ENCODE measurements around the gene MMUT. TPM values are rescaled to one million over a fixed set of nuclear protein-coding genes. Genes with fewer than 3 reads are reported as not detected.
"Not testable (repeated sequence)": the region's sequence is repeated elsewhere in the genome, so short reads cannot be mapped to it uniquely, and the experiment has no call there.

MMUT gene
- total RNA-seq, 1 experiment from 2014 or later: 17.5 TPM

DNA sequence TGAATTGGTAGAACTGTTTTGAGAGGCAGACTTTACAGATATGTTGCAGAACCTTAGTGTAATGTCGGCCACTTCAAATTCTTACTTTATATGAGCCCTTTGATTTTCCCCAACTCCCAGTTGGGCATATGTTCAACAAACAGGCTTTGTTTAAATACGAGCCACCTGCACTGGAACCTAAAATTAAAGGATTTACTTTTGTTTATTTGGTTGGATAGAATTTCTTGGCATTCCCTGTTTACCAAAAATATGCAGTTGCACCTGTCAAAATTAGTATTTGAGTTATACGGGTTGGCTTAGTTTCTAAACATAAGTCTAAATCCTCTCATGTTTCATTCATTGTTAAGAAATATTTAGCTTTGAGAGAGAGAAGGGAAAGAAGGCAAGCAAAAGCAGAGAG, 34.3 kb upstream of the MMUT start:
- no peaks in the 10 kb centered on the region for H3K79me2 ChIP-seq (ENCODE audit: low read depth)
- ChIA-PET POLR2A (ENCODE audit: unreplicated experiment) (no interaction called here), CTCF (no interaction called here)
- no peaks in the 10 kb centered on the region for H4K20me1 ChIP-seq (ENCODE audit: insufficient read depth)
- DNase-seq: no peak
- H3K9me3 ChIP-seq (ENCODE audit: insufficient read depth, low read depth): no peaks in the 10 kb centered on the region
- no peak overlapping the region for H3K27ac ChIP-seq
- intact Hi-C loops (cut with micrococcal nuclease; ENCODE audit: unreplicated experiment): no loop called here
- 0 out of 2 replicates have a peak, but pooled peaks cover 3% of the 10 kb centered on the region for H3K36me3 ChIP-seq (ENCODE audit: low read depth)
- BruUV-seq (replicated peaks): no TSS peak
- H3K4me2 ChIP-seq: no peak overlapping the region
- H3K4me1 ChIP-seq (replicated peaks; ENCODE audit: insufficient read depth): no peaks in the 10 kb centered on the region
- H3K27me3 ChIP-seq (ENCODE audit: insufficient read depth, low read depth): no peaks in the 10 kb centered on the region
- no peaks in the 10 kb centered on the region for H3F3A ChIP-seq (ENCODE audit: insufficient read depth, low read depth)
- TF ChIP-seq, protein P1, sequence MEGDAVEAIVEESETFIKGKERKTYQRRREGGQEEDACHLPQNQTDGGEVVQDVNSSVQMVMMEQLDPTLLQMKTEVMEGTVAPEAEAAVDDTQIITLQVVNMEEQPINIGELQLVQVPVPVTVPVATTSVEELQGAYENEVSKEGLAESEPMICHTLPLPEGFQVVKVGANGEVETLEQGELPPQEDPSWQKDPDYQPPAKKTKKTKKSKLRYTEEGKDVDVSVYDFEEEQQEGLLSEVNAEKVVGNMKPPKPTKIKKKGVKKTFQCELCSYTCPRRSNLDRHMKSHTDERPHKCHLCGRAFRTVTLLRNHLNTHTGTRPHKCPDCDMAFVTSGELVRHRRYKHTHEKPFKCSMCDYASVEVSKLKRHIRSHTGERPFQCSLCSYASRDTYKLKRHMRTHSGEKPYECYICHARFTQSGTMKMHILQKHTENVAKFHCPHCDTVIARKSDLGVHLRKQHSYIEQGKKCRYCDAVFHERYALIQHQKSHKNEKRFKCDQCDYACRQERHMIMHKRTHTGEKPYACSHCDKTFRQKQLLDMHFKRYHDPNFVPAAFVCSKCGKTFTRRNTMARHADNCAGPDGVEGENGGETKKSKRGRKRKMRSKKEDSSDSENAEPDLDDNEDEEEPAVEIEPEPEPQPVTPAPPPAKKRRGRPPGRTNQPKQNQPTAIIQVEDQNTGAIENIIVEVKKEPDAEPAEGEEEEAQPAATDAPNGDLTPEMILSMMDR (conservative IDR thresholded peaks at IDR 0.05): no peak
- TF ChIP-seq EZH2 (IDR thresholded peaks at IDR 0.05; ENCODE audit: low read depth): no peak
- H3K4me3 ChIP-seq: no peak overlapping the region
- H3K9me2 ChIP-seq (ENCODE audit: insufficient read depth): no peaks in the 10 kb centered on the region
- no peak overlapping the region for H2AFZ ChIP-seq

DNA sequence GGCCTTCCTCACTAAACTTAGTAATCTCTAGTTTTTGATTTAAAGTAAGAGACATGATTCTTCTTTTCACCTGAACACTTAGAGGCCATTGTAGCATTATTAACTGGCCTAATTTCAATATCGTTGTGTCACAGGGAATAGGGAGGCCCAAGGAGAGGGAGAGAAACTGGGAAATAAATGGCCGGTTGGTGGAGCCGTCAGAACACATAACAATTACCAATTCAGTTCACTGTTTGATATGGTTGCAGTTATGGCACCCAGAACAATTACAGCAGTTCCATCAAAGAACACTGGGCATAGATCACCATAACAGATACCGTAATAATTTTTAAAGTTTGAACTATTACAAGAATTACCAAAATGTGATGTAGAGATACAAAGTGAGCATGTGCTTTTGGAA, 27.6 kb upstream of the MMUT start:
- Histone ChIP-seq H3K9me3 (ENCODE audit: insufficient read depth, low read depth) (no peaks in the 10 kb centered on the region), H3K79me2 (ENCODE audit: low read depth) (no peaks in the 10 kb centered on the region), H3K4me2 (no peak overlapping the region), H3K36me3 (ENCODE audit: low read depth) (peaks cover 22% of the 10 kb centered on the region), H3F3A (ENCODE audit: insufficient read depth, low read depth) (no peaks in the 10 kb centered on the region), H3K27me3 (ENCODE audit: insufficient read depth, low read depth) (no peaks in the 10 kb centered on the region), H2AFZ (no peak overlapping the region), H3K4me3 (no peak overlapping the region), H4K20me1 (ENCODE audit: insufficient read depth) (no peaks in the 10 kb centered on the region), H3K4me1 (replicated peaks; ENCODE audit: insufficient read depth) (no peaks in the 10 kb centered on the region), H3K9me2 (ENCODE audit: insufficient read depth) (no peaks in the 10 kb centered on the region), H3K27ac (no peak overlapping the region)
- intact Hi-C loops (cut with micrococcal nuclease; ENCODE audit: unreplicated experiment): no loop called here
- ChIA-PET CTCF (interaction anchor here (0.6 kb wide), 1 partner anchor 115 kb away, joined by 3 read pairs; no protein-coding TSS in a partner anchor), POLR2A (ENCODE audit: unreplicated experiment) (no interaction called here)
- no peak for TF ChIP-seq EZH2 (IDR thresholded peaks at IDR 0.05; ENCODE audit: low read depth)
- TF ChIP-seq, protein P1 (conservative IDR thresholded peaks at IDR 0.05): no peak
- no TSS peak for BruUV-seq (replicated peaks)
- DNase-seq: no peak

DNA sequence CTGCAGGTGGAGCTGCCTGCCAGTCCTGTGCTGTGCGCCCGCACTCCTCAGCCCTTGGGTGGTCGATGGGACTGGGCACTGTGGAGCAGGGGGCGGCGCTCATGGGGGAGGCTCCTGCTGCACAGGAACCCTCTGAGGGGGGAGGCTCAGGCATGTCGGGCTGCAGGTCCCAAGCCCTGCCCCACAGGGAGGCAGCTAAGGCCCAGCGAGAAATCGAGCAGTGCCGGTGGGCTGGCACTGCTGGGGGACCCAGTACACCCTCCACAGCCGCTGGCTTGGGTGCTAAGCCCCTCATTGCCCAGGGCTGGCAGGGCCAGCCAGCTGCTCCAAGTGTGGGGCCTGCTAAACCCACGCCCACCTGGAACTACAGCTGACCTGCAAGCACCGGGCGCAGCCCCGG, 20.3 kb upstream of the MMUT start:
- H2AFZ ChIP-seq; H3K9me2 ChIP-seq (ENCODE audit: insufficient read depth); H3K27ac ChIP-seq; CTCF ChIA-PET; H3K27me3 ChIP-seq (ENCODE audit: insufficient read depth, low read depth); H4K20me1 ChIP-seq (ENCODE audit: insufficient read depth); BruUV-seq (replicated peaks); H3K79me2 ChIP-seq (ENCODE audit: low read depth); H3K9me3 ChIP-seq (ENCODE audit: insufficient read depth, low read depth); H3F3A ChIP-seq (ENCODE audit: insufficient read depth, low read depth); H3K4me3 ChIP-seq; H3K36me3 ChIP-seq (ENCODE audit: low read depth); H3K4me1 ChIP-seq (replicated peaks; ENCODE audit: insufficient read depth); H3K4me2 ChIP-seq; DNase-seq; intact Hi-C loops (cut with micrococcal nuclease; ENCODE audit: unreplicated experiment); POLR2A ChIA-PET (ENCODE audit: unreplicated experiment): not testable (repeated sequence)

DNA sequence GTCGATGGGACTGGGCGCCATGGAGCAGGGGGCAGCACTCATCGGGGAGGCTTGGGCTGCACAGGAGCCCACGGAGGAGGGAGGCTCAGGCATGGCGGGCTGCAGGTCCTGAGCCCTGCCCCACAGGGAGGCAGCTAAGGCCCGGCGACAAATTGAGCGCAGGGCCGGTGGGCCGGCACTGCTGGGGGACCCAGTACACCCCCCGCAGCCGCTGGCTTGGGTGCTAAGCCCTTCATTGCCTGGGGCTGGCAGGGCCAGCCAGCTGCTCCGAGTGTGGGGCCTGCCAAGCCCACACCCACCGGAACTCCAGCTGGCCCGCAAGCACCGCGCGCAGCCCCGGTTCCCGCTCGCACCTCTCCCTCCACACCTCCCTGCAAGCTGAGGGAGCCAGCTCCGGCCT, 18.8 kb upstream of the MMUT start:
- H3K36me3 ChIP-seq (ENCODE audit: low read depth); H4K20me1 ChIP-seq (ENCODE audit: insufficient read depth); intact Hi-C loops (cut with micrococcal nuclease; ENCODE audit: unreplicated experiment); H3K9me3 ChIP-seq (ENCODE audit: insufficient read depth, low read depth); BruUV-seq (replicated peaks); H3K27me3 ChIP-seq (ENCODE audit: insufficient read depth, low read depth); H2AFZ ChIP-seq; H3K79me2 ChIP-seq (ENCODE audit: low read depth); CTCF ChIA-PET; H3K4me2 ChIP-seq; H3K9me2 ChIP-seq (ENCODE audit: insufficient read depth); DNase-seq; POLR2A ChIA-PET (ENCODE audit: unreplicated experiment); H3K4me1 ChIP-seq (replicated peaks; ENCODE audit: insufficient read depth); H3K4me3 ChIP-seq; H3K27ac ChIP-seq; H3F3A ChIP-seq (ENCODE audit: insufficient read depth, low read depth): not testable (repeated sequence)

Measured in PC-9 (cell line).